Lung (tissue), 12 donors: Measurements from ENCODE around the gene GYG2. TPM values are rescaled to one million over a fixed set of nuclear protein-coding genes. Genes with fewer than 3 reads are reported as not detected.

Source experiments
- ATAC-seq: fragments of 200-7000 bp; cut with Tn5 transposase; one replicate; pipeline ENCODE4 v1.9.1; 2020; ENCODE audit warnings: moderate number of reproducible peaks; ENCODE audit not compliant: insufficient read depth, low FRiP score
- DNase-seq, 3 donors: peaks; one replicate each; pipeline ENCODE4 v3.0.0-alpha.2; 2013 to 2017
- H3K27ac ChIP-seq, 2 donors: one replicate each; pipeline ENCODE4 v1.5.1; 2013; ENCODE audit warnings: mild to moderate bottlenecking in 2 of 2, moderate library complexity in 2 of 2, control low read depth in 1 of 2, inconsistent platforms in 1 of 2, low read depth in 1 of 2, low read length in 1 of 2
- H3K27me3 ChIP-seq, 3 donors: one replicate each; pipeline ENCODE4 v1.5.1; 2013; ENCODE audit warnings: low read length in 2 of 3; ENCODE audit not compliant: control insufficient read depth in 3 of 3, insufficient read depth in 3 of 3
- H3K36me3 ChIP-seq, 4 donors: one replicate each; pipeline ENCODE4 v1.5.1; 2013; ENCODE audit warnings: low read length in 4 of 4, mild to moderate bottlenecking in 1 of 4, moderate library complexity in 1 of 4; ENCODE audit not compliant: control insufficient read depth in 4 of 4, insufficient read depth in 4 of 4
- H3K4me1 ChIP-seq, 5 donors: one replicate each; pipeline ENCODE4 v1.5.1; 2013; ENCODE audit warnings: low read length in 5 of 5, mild to moderate bottlenecking in 2 of 5, moderate library complexity in 1 of 5; ENCODE audit not compliant: control insufficient read depth in 5 of 5, insufficient read depth in 5 of 5
- H3K4me3 ChIP-seq: one replicate; pipeline ENCODE4 v1.5.1; 2013; ENCODE audit warnings: mild to moderate bottlenecking, control low read depth, moderate library complexity
- H3K9ac ChIP-seq, 2 donors: one replicate each; pipeline ENCODE4 v1.5.1; 2013; ENCODE audit warnings: low read length in 2 of 2, control low read depth in 1 of 2; ENCODE audit not compliant: insufficient read depth in 1 of 2
- H3K9me3 ChIP-seq, 4 donors: one replicate each; pipeline ENCODE4 v1.5.1; 2013; ENCODE audit warnings: low read length in 3 of 4, mild to moderate bottlenecking in 1 of 4, moderate library complexity in 1 of 4; ENCODE audit not compliant: control insufficient read depth in 4 of 4, insufficient read depth in 3 of 4
- CTCF ChIP-seq: IDR thresholded peaks from 2 replicates; pipeline ENCODE4 v1.5.1; 2012; ENCODE audit warnings: mild to moderate bottlenecking; ENCODE audit errors: control extremely low read depth, extremely low read depth
- WGBS, 2 donors: extraction: QIAGEN DNeasy Blood & Tissue Kit; methylation state at CpG; one replicate each; pipeline ENCODE4 v1.1.7; 2013; 5-methylcytosine and 5-hydroxymethylcytosine counted together
- polyA plus RNA-seq, 2 donors: library from polyadenylated mRNA; stranded (reverse); fragments of 200-250 nt; gene quantifications; one replicate each; pipeline ENCODE4 v1.2.1, GENCODE V29; 2013
- total RNA-seq, 2 donors: library from RNA; depleted of rRNA in 1 of 2; stranded (reverse); fragments of >200 nt in 1 of 2; gene quantifications; one replicate each; pipeline ENCODE4 v1.2.1, GENCODE V29; 2014 to 2021
- donor health status: control.
- donor health status: control.
- donor health status: Bipolar disorder and iron deficiency.
- donor health status: healthy.
- donor health status: DM: yes; HTN: yes; CAD: no.

GYG2 gene
- total and polyA plus RNA-seq, 4 donors, result 0.59 to 5.4 (median 2.7) TPM

- no peaks in the 10 kb centered on the region for H3K4me1 ChIP-seq
- no peak overlapping the region for H3K4me3 ChIP-seq
- WGBS, 2 donors, result 61 to 76% methylated on average over 4 of the region's 4 CpGs
- DNase-seq (no peak), ATAC-seq (no peak)
- H3K9ac ChIP-seq, result no peak overlapping the region
- H3K9me3 ChIP-seq, result peaks cover 0 to under 1% (median 0%) of the 10 kb centered on the region in 4 donors
- TF ChIP-seq CTCF, result no peak
- peaks cover 0 to 19% (median 19%) of the 10 kb centered on the region in 3 donors for H3K27me3 ChIP-seq
- H3K27ac ChIP-seq, result no peak overlapping the region
- no peaks in the 10 kb centered on the region for H3K36me3 ChIP-seq
These were observed 46.6 kb upstream of the GYG2 start for GRCh38 chrX:2782171-2782570.

GRCh38 chrX:2782778-2783177 is 46.0 kb upstream of the GYG2 start:
- no peak overlapping the region for H3K9ac ChIP-seq
- H3K4me1 ChIP-seq, result no peaks in the 10 kb centered on the region
- ATAC-seq (no peak), DNase-seq (no peak)
- H3K27me3 ChIP-seq, result peaks cover 0 to 19% (median 19%) of the 10 kb centered on the region in 3 donors
- WGBS, 2 donors, result 69 to 79% methylated on average over 4 of the region's 4 CpGs
- H3K27ac ChIP-seq, result no peak overlapping the region
- no peaks in the 10 kb centered on the region for H3K36me3 ChIP-seq
- TF ChIP-seq CTCF, result no peak
- no peak overlapping the region for H3K4me3 ChIP-seq
- peaks cover 0 to 2% (median 0%) of the 10 kb centered on the region in 4 donors for H3K9me3 ChIP-seq

GRCh38 chrX:2784026-2784425 is 44.7 kb upstream of the GYG2 start:
- no peak for DNase-seq
- no peak overlapping the region for H3K9ac ChIP-seq
- peaks cover 0 to 19% (median 19%) of the 10 kb centered on the region in 3 donors for H3K27me3 ChIP-seq
- WGBS, 2 donors, result 74 to 92% methylated on average over 6 of the region's 6 CpGs
- H3K36me3 ChIP-seq, result no peaks in the 10 kb centered on the region
- H3K27ac ChIP-seq, result no peak overlapping the region
- no peak for TF ChIP-seq CTCF
- peaks cover 0 to 2% (median 0%) of the 10 kb centered on the region in 4 donors for H3K9me3 ChIP-seq
- no peak overlapping the region for H3K4me3 ChIP-seq
- no peaks in the 10 kb centered on the region for H3K4me1 ChIP-seq
- ATAC-seq, result no peak

GRCh38 chrX:2785538-2785937 is 43.2 kb upstream of the GYG2 start:
- WGBS, 2 donors, result 79 to 85% methylated on average over 4 of the region's 4 CpGs
- no peak overlapping the region for H3K9ac ChIP-seq
- ATAC-seq, result no peak
- DNase-seq, result no peak
- H3K4me1 ChIP-seq, result no peaks in the 10 kb centered on the region
- TF ChIP-seq CTCF, result no peak
- peaks cover 0 to 17% (median 15%) of the 10 kb centered on the region in 3 donors for H3K27me3 ChIP-seq
- H3K36me3 ChIP-seq, result no peaks in the 10 kb centered on the region
- H3K27ac ChIP-seq, result no peak overlapping the region
- peaks cover 0 to 2% (median 0%) of the 10 kb centered on the region in 4 donors for H3K9me3 ChIP-seq
- H3K4me3 ChIP-seq, result no peak overlapping the region
